Measurements from ENCODE around the gene MAPK6.

Gene MAPK6

DNA sequence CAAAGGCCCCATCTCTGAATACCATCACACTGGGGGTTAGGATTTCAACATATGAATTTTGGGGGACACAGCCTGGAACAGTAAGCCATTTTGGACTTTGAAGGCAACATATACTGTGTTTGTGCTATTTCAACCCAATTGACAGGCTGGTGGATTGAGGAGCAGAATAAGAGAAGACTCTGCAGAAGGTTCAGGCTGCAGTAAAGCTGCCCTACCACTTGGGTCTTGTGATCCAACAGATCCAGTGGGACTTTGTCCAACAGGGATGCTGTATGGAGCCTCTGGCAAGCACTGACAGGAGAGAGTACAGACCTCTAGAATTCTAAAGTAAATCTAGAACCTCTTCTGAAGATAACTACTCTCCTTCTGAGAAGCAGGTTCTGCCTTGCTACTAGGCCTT, 94.7 kb downstream of the MAPK6 start:
- ChIA-PET POLR2A (no interaction called here), CTCF (interaction anchor here (1.5 to 3.7 kb wide), 3 partner anchors 25 to 35 kb away, joined by 3 to 13 read pairs (median 10); no protein-coding TSS in a partner anchor)

DNA sequence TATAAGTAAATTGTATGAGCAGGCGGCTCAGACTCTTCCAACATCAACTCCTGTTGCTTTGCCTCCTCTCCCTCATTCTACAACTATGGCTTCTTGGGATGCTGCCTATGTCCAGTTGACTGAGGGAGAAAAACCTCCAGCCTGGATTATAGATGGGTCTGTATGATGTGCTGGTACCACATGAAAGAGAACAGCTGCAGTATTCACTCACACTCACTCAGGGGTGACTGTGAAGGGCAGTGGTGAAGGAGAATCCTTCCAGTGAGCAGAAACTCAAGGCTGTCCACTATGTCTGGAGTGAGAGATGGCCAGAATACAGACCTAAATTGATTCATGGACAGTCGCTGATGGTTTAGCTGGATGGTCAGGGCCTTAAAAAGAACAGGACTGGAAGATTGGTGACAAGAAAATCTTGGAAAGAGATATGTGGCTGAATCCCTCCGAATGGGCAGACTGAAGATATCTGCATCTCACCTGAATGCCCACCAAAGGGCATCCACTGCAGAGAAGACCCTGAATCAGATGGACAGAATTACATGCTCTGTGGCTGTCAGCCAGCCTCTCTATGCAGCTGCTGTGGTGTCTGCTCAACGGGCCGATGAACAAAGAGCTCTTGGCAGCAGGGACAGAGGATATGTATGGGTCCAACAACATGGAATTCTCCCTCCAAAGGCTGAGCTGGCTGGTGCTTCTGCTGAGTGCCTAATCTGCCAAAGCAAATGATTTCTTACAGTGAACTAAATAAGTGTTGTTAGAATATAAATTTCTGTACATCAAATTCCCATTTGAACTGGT, 95.4 kb downstream of the MAPK6 start:
- TF ChIP-seq, protein P1, sequence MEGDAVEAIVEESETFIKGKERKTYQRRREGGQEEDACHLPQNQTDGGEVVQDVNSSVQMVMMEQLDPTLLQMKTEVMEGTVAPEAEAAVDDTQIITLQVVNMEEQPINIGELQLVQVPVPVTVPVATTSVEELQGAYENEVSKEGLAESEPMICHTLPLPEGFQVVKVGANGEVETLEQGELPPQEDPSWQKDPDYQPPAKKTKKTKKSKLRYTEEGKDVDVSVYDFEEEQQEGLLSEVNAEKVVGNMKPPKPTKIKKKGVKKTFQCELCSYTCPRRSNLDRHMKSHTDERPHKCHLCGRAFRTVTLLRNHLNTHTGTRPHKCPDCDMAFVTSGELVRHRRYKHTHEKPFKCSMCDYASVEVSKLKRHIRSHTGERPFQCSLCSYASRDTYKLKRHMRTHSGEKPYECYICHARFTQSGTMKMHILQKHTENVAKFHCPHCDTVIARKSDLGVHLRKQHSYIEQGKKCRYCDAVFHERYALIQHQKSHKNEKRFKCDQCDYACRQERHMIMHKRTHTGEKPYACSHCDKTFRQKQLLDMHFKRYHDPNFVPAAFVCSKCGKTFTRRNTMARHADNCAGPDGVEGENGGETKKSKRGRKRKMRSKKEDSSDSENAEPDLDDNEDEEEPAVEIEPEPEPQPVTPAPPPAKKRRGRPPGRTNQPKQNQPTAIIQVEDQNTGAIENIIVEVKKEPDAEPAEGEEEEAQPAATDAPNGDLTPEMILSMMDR (IDR thresholded peaks at IDR 0.05; ENCODE audit: insufficient read depth, low read length, missing control alignments), result no peak
- H3K4me3 ChIP-seq (ENCODE audit: low read depth, low read length), result no peak overlapping the region
- POLR2A ChIA-PET, result no interaction called here
- DNase-seq (ENCODE audit: low read depth, low spot score), result no peak
- CTCF ChIA-PET, result interaction anchor here (1.0 to 3.7 kb wide), 5 partner anchors 25 to 269 kb away, joined by 3 to 13 read pairs (median 5); no protein-coding TSS in a partner anchor

More for the DNA sequence above, 94.7 kb downstream of the MAPK6 start:
- no peak for DNase-seq (ENCODE audit: low read depth, low spot score)
- TF ChIP-seq, protein P1 (IDR thresholded peaks at IDR 0.05; ENCODE audit: insufficient read depth, low read length, missing control alignments), result no peak
- no peak overlapping the region for H3K4me3 ChIP-seq (ENCODE audit: low read depth, low read length)

DNA sequence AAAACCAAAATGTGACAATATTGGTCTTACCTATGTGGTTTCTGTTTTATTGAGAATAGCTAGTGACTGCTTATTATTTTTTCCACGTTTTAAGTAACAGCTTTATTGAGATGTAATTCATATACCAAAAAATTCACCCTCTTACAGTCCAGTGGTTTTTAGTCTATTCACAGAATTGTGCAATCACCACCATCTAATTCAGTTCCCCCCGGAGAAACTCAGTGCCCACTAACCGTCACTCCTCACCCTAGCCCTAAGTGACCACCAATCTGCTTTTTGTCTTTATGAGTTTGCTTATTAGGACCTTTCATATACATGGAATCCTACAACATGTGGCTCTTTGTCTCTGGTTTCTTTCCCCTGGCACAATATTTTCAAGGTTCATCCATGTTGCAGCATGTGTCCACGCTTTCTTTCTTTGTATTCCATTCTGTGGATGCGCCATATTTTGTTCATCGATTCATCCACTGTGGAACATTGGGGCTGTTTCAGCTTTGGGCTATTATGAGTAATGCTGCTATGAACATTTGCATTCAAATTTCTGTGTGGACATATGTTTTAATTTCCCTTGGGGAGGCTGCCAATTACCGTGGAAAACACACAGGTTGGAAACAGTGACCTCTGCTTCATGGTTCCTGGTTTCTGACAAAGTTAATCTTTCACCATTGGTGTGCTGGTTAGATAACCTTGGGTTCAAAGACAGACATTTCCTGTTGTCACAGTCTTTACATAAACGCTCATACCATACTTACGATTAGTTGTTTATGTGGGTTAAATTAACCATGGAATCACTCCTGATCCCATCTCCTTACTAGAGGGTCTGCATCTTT, 96.8 kb downstream of the MAPK6 start:
- no peak for DNase-seq (ENCODE audit: low read depth, low spot score)
- ChIA-PET POLR2A (no interaction called here), CTCF (interaction anchor here (1.2 to 3.7 kb wide), 4 partner anchors 23 to 69 kb away, joined by 3 to 13 read pairs (median 8); no protein-coding TSS in a partner anchor)
- H3K4me3 ChIP-seq (ENCODE audit: low read depth, low read length), result no peak overlapping the region
- TF ChIP-seq, protein P1 (IDR thresholded peaks at IDR 0.05; ENCODE audit: insufficient read depth, low read length, missing control alignments), result no peak

Data from AG04449 (cell line).